ENCODE data around the gene KRT33A.
"Not testable (repeated sequence)": the region's sequence is repeated elsewhere in the genome, so short reads cannot be mapped to it uniquely, and the experiment has no call there.

The KRT33A gene

DNA sequence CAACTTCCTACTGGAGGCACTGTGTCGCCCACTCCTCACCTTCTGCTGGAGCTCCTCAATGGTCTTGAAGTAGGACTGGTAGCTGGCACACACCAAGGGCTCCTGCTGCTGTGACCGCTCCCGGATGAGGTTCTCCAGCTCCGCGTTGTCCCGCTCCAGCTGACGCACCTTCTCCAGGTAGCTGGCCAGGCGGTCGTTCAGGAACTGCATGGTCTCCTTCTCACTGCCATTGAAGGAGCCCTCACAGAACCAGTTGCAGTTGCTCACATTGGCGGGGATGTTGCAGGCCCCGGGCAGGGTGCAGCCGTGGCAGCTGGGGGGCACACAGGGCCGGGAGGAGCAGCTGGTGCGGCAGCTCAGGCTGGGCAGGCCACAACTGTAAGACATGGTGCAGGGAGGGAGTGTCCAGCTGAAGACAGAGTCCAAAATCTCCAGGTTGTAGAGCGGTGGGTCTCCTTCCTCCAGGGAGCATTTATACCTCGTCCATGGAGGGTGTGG is at the start of gene KRT33A:
TSS of gene KRT33A (minus strand) at position 448 of the 498 bp plus-strand sequence. CDS start at position 387, 61 bp downstream.
- not testable (repeated sequence) for DNase-seq

DNA sequence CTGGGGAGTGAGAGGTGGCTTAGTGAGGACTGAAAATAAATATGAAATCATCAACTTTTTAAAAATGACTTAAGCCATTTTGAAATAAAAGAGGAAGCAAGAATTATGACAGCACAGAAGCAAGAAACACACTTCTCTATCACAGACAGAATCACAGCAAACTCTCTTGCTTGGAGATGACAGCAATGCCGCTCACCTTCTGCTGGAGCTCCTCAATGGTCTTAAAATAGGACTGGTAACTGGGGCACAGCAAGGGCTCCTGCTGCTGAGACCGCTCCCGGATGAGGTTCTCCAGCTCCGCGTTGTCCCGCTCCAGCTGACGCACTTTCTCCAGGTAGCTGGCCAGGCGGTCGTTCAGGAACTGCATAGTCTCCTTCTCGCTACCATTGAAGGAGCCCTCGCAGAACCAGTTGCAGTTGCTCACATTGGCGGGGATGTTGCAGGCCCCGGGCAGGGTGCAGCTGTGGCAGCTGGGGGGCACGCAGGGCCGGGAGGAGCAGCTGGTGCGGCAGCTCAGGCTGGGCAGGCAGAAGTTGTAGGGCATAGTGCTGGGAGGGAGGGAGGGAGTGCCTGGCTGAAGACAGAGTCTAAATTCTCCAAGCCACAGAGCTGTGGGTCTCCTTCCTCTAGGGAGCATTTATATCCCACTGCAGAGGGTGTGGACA is 46.5 kb upstream of the KRT33A start, which contains the start of gene KRT31:
TSS of gene KRT31 (minus strand) at position 613 of the 665 bp plus-strand sequence. CDS start at position 544, 69 bp downstream.
- DNase-seq: no peak

DNA sequence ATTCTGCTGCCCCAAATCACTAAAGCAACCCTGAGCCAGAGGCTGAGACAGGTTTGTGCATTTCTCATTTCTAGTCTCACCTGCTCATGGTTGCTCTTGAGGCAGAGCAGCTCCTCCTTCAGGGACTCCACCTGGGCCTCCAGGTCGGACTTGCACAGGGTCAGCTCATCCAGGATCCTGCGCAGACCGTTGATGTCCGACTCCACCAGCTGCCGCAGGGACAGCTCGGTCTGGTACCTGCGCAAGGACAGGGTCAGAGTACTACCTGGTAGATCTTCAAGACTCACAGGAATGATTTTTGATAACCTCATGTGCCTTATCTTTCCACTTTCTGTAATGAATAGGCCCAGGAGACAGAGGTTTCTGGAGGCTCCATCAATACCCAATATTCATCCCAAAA is 45.7 kb upstream of the KRT33A start:
- no peak for DNase-seq

GRCh38 chr17:41395611-41396010 is 45.0 kb upstream of the KRT33A start:
- DNase-seq: no peak

GRCh38 chr17:41395044-41395443 is 44.4 kb upstream of the KRT33A start:
- not testable (repeated sequence) for DNase-seq

- DNase-seq: no peak
Observed at GRCh38 chr17:41394254-41394996, 43.8 kb upstream of the KRT33A start.

DNA sequence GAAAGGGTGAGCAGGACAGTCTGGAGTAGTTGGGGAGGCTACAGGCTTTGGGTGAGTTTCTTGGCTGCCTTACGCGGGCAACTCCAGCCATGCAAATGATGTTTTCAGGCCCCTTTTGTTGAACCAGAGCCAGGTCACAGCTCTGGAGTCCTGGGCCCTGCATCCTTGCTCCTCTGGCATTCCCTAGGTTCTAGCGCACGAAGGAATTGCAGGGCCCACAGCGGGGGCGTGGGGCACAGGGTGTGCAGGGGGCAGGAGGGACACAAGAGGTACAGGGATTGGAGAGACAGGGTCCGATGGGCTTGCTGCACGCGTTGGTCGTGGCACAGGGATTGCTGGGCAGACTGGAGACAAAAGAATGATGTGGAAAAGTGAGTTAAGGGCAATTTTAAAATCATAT is 43.2 kb upstream of the KRT33A start:
- DNase-seq: no peak

GRCh38 chr17:41393294-41393693 is 42.7 kb upstream of the KRT33A start:
- no peak for DNase-seq

DNA sequence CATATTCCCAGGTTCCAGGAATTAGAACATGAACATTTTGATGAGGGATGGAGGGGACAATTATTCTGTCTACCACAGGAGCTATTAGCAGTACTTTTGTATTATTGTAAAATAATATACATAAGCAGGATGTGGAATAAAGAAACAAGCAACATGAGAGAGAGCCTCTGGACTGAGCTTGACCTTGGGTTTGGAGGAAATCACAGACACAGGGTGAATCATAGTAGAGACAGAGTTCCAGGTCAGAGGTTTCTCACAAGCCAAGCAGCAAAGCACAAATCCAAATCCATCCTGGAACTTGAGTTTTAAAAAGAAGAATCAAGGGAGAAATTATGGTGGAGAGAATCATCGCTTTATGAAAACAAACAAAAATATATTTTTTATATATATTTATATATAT is 41.6 kb upstream of the KRT33A start:
- DNase-seq: no peak

DNA sequence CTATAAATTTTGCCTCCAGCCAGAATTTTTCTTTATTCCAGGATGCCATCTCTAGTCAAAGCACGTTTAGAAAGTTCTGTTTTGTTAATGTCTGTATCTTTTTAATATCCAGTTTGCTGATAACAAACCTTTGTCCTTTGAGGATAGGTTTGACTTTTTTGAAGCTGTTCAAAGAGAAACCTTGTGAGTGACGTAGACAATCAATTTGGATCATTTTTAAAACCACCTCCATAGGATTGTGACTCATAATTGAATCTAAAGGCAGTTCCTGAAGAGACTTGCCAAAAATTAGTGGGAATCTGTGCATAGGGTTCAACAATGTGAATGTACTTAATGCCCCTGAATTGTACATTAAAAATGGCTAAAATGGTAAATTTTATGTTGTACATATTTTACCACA is 40.9 kb upstream of the KRT33A start:
- no peak for DNase-seq

GRCh38 chr17:41390411-41390938 is 39.8 kb upstream of the KRT33A start:
- no peak for DNase-seq

DNA sequence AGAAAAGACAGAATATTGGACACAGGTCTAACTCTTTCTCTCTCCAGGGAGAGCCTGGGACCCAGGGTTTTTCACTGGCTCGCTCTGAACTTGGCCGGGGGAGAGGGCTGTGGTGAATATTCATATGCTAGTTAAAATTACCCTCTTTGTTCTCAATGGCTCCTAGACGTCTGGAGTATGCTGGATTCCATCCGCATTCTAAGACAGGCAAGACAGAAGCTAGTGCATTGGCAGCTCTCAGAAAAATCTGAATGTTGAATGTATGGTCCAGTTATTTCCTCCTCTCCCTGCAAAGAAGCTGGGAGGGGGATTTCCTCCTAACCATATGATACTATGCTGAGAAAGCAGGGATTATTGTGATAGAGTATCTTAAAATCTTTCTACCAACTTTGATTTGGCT is 37.0 kb upstream of the KRT33A start:
- no peak for DNase-seq

GRCh38 chr17:41386227-41386626 is 35.6 kb upstream of the KRT33A start:
- DNase-seq: no peak

- DNase-seq: no peak
Observed at GRCh38 chr17:41383690-41384089, 33.1 kb upstream of the KRT33A start.

GRCh38 chr17:41382394-41382793 is 31.8 kb upstream of the KRT33A start:
- no peak for DNase-seq

DNA sequence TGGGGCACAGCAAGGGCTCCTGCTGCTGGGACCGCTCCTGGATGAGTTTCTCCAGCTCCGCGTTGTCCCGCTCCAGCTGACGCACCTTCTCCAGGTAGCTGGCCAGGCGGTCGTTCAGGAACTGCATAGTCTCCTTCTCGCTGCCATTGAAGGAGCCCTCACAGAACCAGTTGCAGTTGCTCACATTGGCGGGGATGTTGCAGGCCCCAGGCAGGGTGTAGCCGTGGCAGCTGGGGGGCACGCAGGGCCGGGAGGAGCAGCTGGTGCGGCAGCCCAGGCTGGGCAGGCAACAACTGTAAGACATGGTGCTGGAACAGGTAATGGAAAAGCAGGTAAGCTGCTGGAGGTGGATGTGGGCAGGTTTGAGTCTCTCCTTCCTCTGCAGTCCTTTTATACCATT is 31.3 kb upstream of the KRT33A start, which contains the start of gene KRT34:
TSS of gene KRT34 (minus strand) at position 364 of the 400 bp plus-strand sequence. CDS start at position 304, 60 bp downstream.
- DNase-seq: not testable (repeated sequence)

GRCh38 chr17:41380091-41380490 is 29.5 kb upstream of the KRT33A start:
- not testable (repeated sequence) for DNase-seq

DNA sequence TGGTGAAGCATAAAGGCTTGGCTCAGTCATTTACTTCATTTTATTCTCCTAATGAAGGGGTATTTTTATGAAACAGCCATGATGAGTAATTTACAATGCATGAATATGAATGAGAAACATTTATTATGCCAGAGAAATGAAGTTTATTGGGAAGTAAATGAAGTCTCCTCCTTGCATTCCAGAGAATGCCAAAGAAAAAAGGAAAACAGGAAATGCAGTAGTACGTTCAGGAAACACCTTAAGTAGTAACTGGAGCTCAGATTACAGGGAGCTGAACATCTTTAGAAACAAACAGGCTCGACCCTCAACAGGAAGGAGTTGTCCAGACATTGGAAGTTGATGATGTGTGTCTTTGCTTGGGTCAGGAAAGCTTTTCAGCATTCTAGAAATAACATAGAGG is 26.9 kb upstream of the KRT33A start:
- no peak for DNase-seq

DNA sequence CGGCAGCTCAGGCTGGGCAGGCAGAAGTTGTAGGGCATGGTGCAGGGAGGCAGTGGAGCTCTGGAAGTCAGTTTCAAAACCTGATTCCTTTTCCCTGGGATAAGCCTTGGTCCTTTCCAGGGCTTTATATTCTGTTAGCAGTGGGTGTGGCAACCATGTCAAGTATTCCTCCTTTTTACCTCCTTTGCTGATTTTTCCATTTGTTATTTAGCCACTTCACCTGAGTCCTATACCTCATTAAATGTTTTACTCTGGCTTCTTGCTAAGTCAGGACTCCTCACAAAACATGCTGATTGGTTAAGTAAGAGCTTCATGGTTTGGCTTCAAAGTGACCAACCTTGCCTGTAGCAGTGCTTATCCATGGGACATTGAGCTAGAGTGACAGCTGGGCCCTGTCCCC is 19.1 kb upstream of the KRT33A start, which contains the start of gene KRT33B:
TSS of gene KRT33B (minus strand) at position 101 of the 400 bp plus-strand sequence. CDS start at position 38, 63 bp downstream.
- DNase-seq: no peak

DNA sequence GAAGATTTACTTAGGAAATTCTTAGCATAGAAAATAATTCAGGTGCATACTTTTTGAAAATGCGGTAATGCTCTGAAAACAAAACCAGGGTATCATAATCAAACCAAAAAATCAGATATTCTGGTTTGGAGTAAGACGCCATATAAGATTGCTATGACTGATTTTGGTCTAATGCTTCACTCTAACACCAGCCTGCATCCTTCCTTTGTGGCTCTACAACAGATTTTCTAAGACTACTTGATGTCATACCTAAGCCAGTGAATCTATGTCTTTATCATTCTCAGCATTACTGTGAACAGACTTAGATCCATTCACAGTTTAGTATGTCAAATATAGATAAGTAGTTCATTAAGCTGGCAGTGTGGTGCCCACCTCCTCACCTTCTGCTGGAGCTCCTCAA is 18.4 kb upstream of the KRT33A start:
- no peak for DNase-seq

DNA sequence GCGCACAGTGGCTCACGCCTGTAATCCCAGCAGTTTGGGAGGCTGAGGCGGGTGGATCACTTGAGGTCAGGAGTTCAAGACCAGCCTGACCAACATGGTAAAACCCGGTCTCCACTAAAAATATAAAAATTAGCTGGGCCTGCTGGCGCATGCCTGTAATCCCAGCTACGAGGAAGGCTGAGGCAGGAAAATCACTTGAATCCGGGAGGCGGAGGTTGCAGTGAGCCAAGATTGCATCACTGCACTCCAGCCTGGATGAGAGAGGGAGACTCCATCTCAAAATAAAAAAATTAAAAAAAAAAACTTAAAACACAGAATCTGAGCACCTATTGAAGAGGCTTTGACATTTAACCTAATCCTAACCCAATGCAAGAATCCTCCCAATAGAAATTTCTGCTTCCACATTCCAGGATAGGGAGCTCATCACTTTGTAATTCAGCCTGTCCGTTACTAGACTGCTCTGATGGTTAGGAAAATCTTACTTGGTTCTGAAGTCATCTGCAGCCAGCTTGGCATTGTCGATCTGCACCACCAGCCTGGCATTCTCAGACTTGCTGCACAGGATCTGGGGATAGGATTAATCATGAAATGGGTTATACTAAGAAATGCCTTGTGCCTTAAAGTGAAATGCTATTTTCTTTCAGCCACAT is 16.9 kb upstream of the KRT33A start:
- DNase-seq: no peak

DNA sequence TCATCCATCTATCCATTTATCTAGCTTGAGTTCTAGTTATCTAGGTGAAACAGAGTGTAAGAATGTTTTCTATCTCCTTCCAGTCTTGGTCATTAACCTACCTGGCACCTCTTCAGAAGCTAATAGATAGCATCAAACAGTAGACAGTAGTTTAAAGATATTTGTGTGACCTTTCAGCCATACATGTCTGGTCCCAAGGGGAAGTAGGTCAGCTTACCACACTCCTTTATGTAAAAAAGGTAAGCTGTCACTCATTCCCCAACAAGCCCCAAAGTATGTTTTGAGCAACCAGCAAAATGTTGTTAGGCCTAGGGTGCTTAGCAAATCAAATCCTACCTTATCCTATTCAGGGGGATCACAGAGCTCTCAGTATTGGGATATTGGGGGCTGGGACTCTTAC is 15.4 kb upstream of the KRT33A start:
- no peak for DNase-seq

- no peak for DNase-seq
Observed at GRCh38 chr17:41363881-41364280, 13.3 kb upstream of the KRT33A start.

Measured in NK-92 treated with Interleukin-12 subunit alpha and Interleukin-12 subunit beta, amount 100 ng/mL, for 24 hours (cell line).